ENCODE results near the gene PLXNC1.

DNA sequence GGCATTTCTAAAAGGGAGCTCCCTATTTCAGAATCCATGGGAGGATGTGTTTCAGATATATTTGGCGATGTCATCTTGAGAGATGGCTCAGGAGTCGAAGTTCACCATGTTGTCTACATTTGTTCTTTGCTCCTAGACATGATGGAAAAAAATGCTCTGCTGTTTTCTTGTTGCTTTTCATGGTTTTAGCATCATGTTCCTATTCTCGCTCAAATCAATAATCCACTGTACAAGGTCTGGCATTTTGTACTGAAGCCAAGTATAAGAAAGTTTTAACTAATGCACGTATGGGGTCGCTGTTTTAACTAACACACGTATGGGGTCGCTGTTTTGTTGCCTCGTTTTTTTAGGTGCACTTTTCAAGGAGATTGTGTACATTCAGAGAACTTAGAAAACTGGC is 60.9 kb downstream of the PLXNC1 start:
- no peak for TF ChIP-seq CTCF (conservative IDR thresholded peaks at IDR 0.05 in 1 of 2, IDR thresholded peaks at IDR 0.05 in 1 of 2; ENCODE audit: extremely low read depth in 1 of 2, insufficient read depth in 1 of 2, low read depth in 1 of 2, low read length in 2 of 2)
- no peak for TF ChIP-seq EZH2 (IDR thresholded peaks at IDR 0.05; ENCODE audit: borderline replicate concordance, low read length)

All from mammary epithelial cell (primary cell).